Neural cell (in vitro differentiated cells): ENCODE results near the gene TMA7B.

Source experiments
- CTCF ChIP-seq: fragments of 450-650 bp; IDR thresholded peaks from 2 replicates; pipeline ENCODE4 v1.5.1; 2014; ENCODE audit warnings: antibody characterized with exemption, mild to moderate bottlenecking, moderate library complexity; ENCODE audit not compliant: poor library complexity, severe bottlenecking
- RAD21 ChIP-seq: fragments of 450-650 bp; conservative IDR thresholded peaks from 2 replicates; pipeline ENCODE4 v1.6.1; 2014; ENCODE audit warnings: antibody characterized with exemption, mild to moderate bottlenecking, moderate library complexity

GRCh38 chr22:39931251-39931650, 28.9 kb upstream of the TMA7B start:
- TF ChIP-seq CTCF (no peak), RAD21 (no peak)
